HK-2 (cell line): Measurements from ENCODE around the gene NUCKS1.
A peak's percentile ranks its signal among the peaks of the same experiment; 100 is the strongest.

Experiments used
- DNase-seq: peaks from one replicate; pipeline ENCODE4 v3.0.0-alpha.2; 2018; ENCODE audit not compliant: unreplicated experiment

NUCKS1 gene

GRCh38 chr1:205770618-205771017 lies 20.6 kb upstream of the NUCKS1 start:
- no peak for DNase-seq

GRCh38 chr1:205769641-205770365 lies 19.8 kb upstream of the NUCKS1 start:
- no peak for DNase-seq

- no peak for DNase-seq
Measured at GRCh38 chr1:205767248-205767647, 17.3 kb upstream of the NUCKS1 start.

- DNase-seq = no peak
Measured at GRCh38 chr1:205766570-205766969, 16.6 kb upstream of the NUCKS1 start.

GRCh38 chr1:205766038-205766437 lies 16.1 kb upstream of the NUCKS1 start:
- peak; percentile 36 for DNase-seq

- no peak for DNase-seq
Measured at GRCh38 chr1:205764578-205764977, 14.6 kb upstream of the NUCKS1 start.

GRCh38 chr1:205763980-205764379 lies 14.0 kb upstream of the NUCKS1 start:
- no peak for DNase-seq

- DNase-seq = no peak
Measured at GRCh38 chr1:205760606-205761005, 10.6 kb upstream of the NUCKS1 start.

- DNase-seq = no peak
Measured at GRCh38 chr1:205756552-205756951, 6.6 kb upstream of the NUCKS1 start.

- DNase-seq = no peak
Measured at GRCh38 chr1:205754857-205755256, 4.9 kb upstream of the NUCKS1 start.

GRCh38 chr1:205751036-205751651 lies 1.2 kb upstream of the NUCKS1 start:
- no peak for DNase-seq

GRCh38 chr1:205749234-205750137 lies 496 bp downstream of the NUCKS1 start:
- DNase-seq = peak; percentile 98

GRCh38 chr1:205748403-205749233 lies 1.4 kb downstream of the NUCKS1 start:
- no peak for DNase-seq

- no peak for DNase-seq
Measured at GRCh38 chr1:205746757-205747412, 3.1 kb downstream of the NUCKS1 start.

- no peak for DNase-seq
Measured at GRCh38 chr1:205744403-205744802, 5.6 kb downstream of the NUCKS1 start.

GRCh38 chr1:205743977-205744376 lies 6.0 kb downstream of the NUCKS1 start:
- no peak for DNase-seq

GRCh38 chr1:205741681-205742080 lies 8.3 kb downstream of the NUCKS1 start:
- no peak for DNase-seq

- DNase-seq = no peak
Measured at GRCh38 chr1:205739348-205740160, 10.4 kb downstream of the NUCKS1 start.

GRCh38 chr1:205735218-205735617 lies 14.8 kb downstream of the NUCKS1 start:
- DNase-seq = no peak
